DOHH2 (cell line): ENCODE data around the gene ATP10D.

ENCODE experiments used
- H3F3A ChIP-seq: fragments of 200-600 bp; sonication (generic), shearing (Covaris generic); 2 replicates; pipeline ENCODE4 v1.6.0; 2016; ENCODE audit warnings: antibody characterized with exemption, mild to moderate bottlenecking; ENCODE audit not compliant: control insufficient read depth, insufficient read depth
- H3K27ac ChIP-seq: fragments of 200-600 bp; sonication (generic); 2 replicates; pipeline ENCODE4 v1.5.1; 2014; ENCODE audit warnings: low read depth, mild to moderate bottlenecking, low read length, moderate library complexity
- H3K27me3 ChIP-seq: fragments of 200-600 bp; sonication (generic); 2 replicates; pipeline ENCODE4 v1.6.1; 2014; ENCODE audit warnings: mild to moderate bottlenecking, low read length, mixed read lengths; ENCODE audit not compliant: control insufficient read depth
- H3K36me3 ChIP-seq: fragments of 200-600 bp; sonication (generic); 2 replicates; pipeline ENCODE4 v1.6.1; 2014; ENCODE audit warnings: mild to moderate bottlenecking, low read length, moderate library complexity, mixed read lengths; ENCODE audit not compliant: control insufficient read depth
- H3K4me1 ChIP-seq: fragments of 200-600 bp; sonication (generic); 2 replicates; pipeline ENCODE4 v1.6.1; 2014; ENCODE audit warnings: mild to moderate bottlenecking, low read length, mixed read lengths; ENCODE audit not compliant: control insufficient read depth
- H3K4me2 ChIP-seq: fragments of 200-600 bp; sonication (generic); 2 replicates; pipeline ENCODE4 v1.6.0; 2014; ENCODE audit warnings: mild to moderate bottlenecking, low read length, moderate library complexity
- H3K4me3 ChIP-seq: fragments of 200-600 bp; sonication (generic); 2 replicates; pipeline ENCODE4 v1.5.1; 2014; ENCODE audit warnings: mild to moderate bottlenecking, low read length, mixed read lengths
- H3K79me2 ChIP-seq: fragments of 200-600 bp; sonication (generic); 2 replicates; pipeline ENCODE4 v1.6.1; 2014; ENCODE audit warnings: mild to moderate bottlenecking, low read length, mixed read lengths; ENCODE audit not compliant: control insufficient read depth
- H3K9me2 ChIP-seq: fragments of 200-600 bp; sonication (generic); replicated peaks from 2 replicates; pipeline ENCODE4 v1.6.1; 2014; ENCODE audit warnings: mild to moderate bottlenecking, low read length, mixed read lengths; ENCODE audit not compliant: control insufficient read depth
- H3K9me3 ChIP-seq: fragments of 200-600 bp; sonication (generic); 2 replicates; pipeline ENCODE4 v1.6.1; 2014; ENCODE audit warnings: antibody characterized with exemption, low read length, mixed read lengths; ENCODE audit not compliant: control insufficient read depth, insufficient read depth
- H4K20me1 ChIP-seq: fragments of 200-600 bp; sonication (generic); 2 replicates; pipeline ENCODE4 v1.6.0; 2014; ENCODE audit warnings: low read depth, mild to moderate bottlenecking, antibody characterized with exemption, low read length, moderate library complexity; ENCODE audit not compliant: control insufficient read depth, insufficient read depth
- CTCF ChIP-seq: fragments of 200-600 bp; sonication (generic); IDR thresholded peaks from one replicate; pipeline ENCODE4 v1.5.1; 2014; ENCODE audit warnings: antibody characterized with exemption, mild to moderate bottlenecking, low read depth, low read length; ENCODE audit not compliant: poor library complexity, severe bottlenecking
- EZH2phosphoT487 ChIP-seq: fragments of 200-600 bp; sonication (generic); IDR thresholded peaks from 2 replicates; pipeline ENCODE4 v1.6.1; 2017; ENCODE audit warnings: borderline replicate concordance, mild to moderate bottlenecking, antibody characterized with exemption, low read length, moderate library complexity, mixed read lengths

Gene ATP10D

DNA sequence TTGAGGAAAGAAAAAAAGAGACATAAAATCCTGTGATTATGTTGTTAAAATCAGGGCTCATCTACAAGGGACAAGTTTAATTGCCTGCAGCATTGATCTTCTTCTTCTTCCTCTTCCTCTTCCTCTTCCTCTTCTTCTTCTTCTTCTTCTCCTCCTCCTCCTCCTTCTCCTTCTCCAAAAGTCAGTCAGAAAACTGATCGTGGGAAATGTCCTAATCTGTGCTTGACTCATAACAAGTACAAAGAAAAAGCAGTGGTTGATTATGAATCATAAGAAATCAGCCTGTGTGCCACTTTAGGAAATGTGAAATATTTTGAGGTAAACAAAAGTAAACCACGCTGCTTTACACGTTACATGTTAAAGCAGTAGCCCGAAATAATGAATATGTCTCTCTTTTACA, 2.7 kb upstream of the ATP10D start:
- Histone ChIP-seq H3K4me1 (peaks cover 34% of the 10 kb centered on the region), H3K9me2 (no peaks in the 10 kb centered on the region), H3K4me3 (peak overlapping the region; percentile 57), H3F3A (peaks cover 19% of the 10 kb centered on the region), H3K4me2 (peak overlapping the region; percentile 89), H3K79me2 (peaks cover 22% of the 10 kb centered on the region), H3K9me3 (no peaks in the 10 kb centered on the region), H3K27ac (peak overlapping the region; percentile 24), H3K36me3 (peaks cover 4% of the 10 kb centered on the region; the same call in 1 of the 2 replicates), H4K20me1 (no peaks in the 10 kb centered on the region), H3K27me3 (no peaks in the 10 kb centered on the region)
- TF ChIP-seq EZH2phosphoT487 (no peak), CTCF (no peak)

- Histone ChIP-seq H3K4me3 (peak overlapping the region; percentile 90), H3K79me2 (peaks cover 34% of the 10 kb centered on the region), H3K4me2 (peak overlapping the region; percentile 89), H3K36me3 (peaks cover 7% of the 10 kb centered on the region; the same call in 1 of the 2 replicates), H3K9me3 (no peaks in the 10 kb centered on the region), H4K20me1 (no peaks in the 10 kb centered on the region), H3K9me2 (no peaks in the 10 kb centered on the region), H3K27ac (peak overlapping the region; percentile 69), H3K27me3 (no peaks in the 10 kb centered on the region), H3K4me1 (peaks cover 45% of the 10 kb centered on the region), H3F3A (peaks cover 19% of the 10 kb centered on the region)
- TF ChIP-seq CTCF (peak; percentile 60), EZH2phosphoT487 (no peak)
These were observed 1.3 kb upstream of the ATP10D start for GRCh38 chr4:47483745-47484144.

DNA sequence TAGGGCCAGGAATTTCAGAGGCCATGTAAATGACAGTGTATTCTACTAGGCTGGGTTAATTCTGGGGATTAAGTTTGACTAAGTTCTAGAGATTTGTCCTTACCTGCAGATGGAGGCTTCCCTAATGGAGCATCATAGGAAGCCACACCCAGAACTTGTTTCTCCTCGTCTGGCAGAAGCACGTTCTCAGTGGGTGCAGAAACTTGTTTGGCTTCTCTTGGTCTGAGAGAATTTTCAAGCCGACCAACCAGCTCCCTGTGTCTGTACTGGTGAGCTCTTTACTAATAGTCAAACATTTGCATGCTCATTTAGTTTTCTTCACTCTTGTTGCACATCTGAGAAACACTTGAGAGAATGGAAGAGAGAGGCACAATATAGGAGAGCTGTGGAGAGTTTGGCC, 907 bp upstream of the ATP10D start:
- peaks cover 19% of the 10 kb centered on the region for H3F3A ChIP-seq
- no peaks in the 10 kb centered on the region for H4K20me1 ChIP-seq
- no peaks in the 10 kb centered on the region for H3K9me2 ChIP-seq
- no peak for TF ChIP-seq EZH2phosphoT487
- no peak for TF ChIP-seq CTCF
- H3K4me1 ChIP-seq, result peaks cover 49% of the 10 kb centered on the region
- peak overlapping the region; percentile 89 for H3K4me2 ChIP-seq
- peaks cover 39% of the 10 kb centered on the region for H3K79me2 ChIP-seq
- peak overlapping the region; percentile 69 for H3K27ac ChIP-seq
- no peaks in the 10 kb centered on the region for H3K27me3 ChIP-seq
- peak overlapping the region; percentile 90 for H3K4me3 ChIP-seq
- peaks cover 7% of the 10 kb centered on the region; the same call in 1 of the 2 replicates for H3K36me3 ChIP-seq
- H3K9me3 ChIP-seq, result no peaks in the 10 kb centered on the region
